BLaER1 treated with 17β-estradiol and CSF1 and Interleukin-3, amounts not matched to agents 10 nM and 100 nM (cell line): ENCODE results near the gene SAPCD1.
"Not testable (repeated sequence)": the region's sequence is repeated elsewhere in the genome, so short reads cannot be mapped to it uniquely, and the experiment has no call there.

Source experiments
- H3K27ac ChIP-seq, 11 experiments: shearing (Covaris generic); formaldehyde crosslinking; 2 replicates each; pipeline ENCODE4 v1.8.1; 2022
- H3K27me3 ChIP-seq, 11 experiments: shearing (Covaris generic); formaldehyde crosslinking; 2 replicates each; pipeline ENCODE4 v1.8.1; 2022
- H3K36me3 ChIP-seq, 11 experiments: shearing (Covaris generic); formaldehyde crosslinking; 2 replicates each; pipeline ENCODE4 v1.8.1; 2022
- H3K4me1 ChIP-seq, 10 experiments: shearing (Covaris generic); formaldehyde crosslinking; 2 replicates each; pipeline ENCODE4 v1.8.1; 2022
- H3K4me2 ChIP-seq, 11 experiments: shearing (Covaris generic); formaldehyde crosslinking; 2 replicates each; pipeline ENCODE4 v1.8.1; 2022
- H3K4me3 ChIP-seq, 10 experiments: shearing (Covaris generic); formaldehyde crosslinking; 2 replicates each; pipeline ENCODE4 v1.8.1; 2022
- H3K9ac ChIP-seq, 11 experiments: shearing (Covaris generic); formaldehyde crosslinking; 2 replicates each; pipeline ENCODE4 v1.8.1; 2022
- H3K9me3 ChIP-seq, 11 experiments: shearing (Covaris generic); formaldehyde crosslinking; replicated peaks in 1 of 11; 2 replicates each; pipeline ENCODE4 v1.8.1; 2022
- H4K20me1 ChIP-seq, 11 experiments: shearing (Covaris generic); formaldehyde crosslinking; 2 replicates each; pipeline ENCODE4 v1.8.1; 2022
- Cebpa-rat ChIP-seq, 11 experiments: shearing (Covaris generic); IDR thresholded peaks; 2 replicates each; pipeline ENCODE4 v1.8.1; 2022

Gene SAPCD1

GRCh38 chr6:31792761-31793171 is 30.3 kb downstream of the SAPCD1 start:
- Histone ChIP-seq H3K36me3 (peaks cover 15 to 68% (median 56%) of the 10 kb centered on the region in 11 experiments; a peak in 21 of 22 replicates), H3K9me3 (no peaks in the 10 kb centered on the region), H3K9ac (peak overlapping the region in 10 of 11 experiments; percentile 32 to 99 (median 77); a peak in 17 of 22 replicates), H3K4me1 (peaks cover 53 to 75% (median 66%) of the 10 kb centered on the region in 10 experiments), H4K20me1 (peaks cover 0 to 24% (median 0%) of the 10 kb centered on the region in 11 experiments; a peak in 3 of 22 replicates), H3K27me3 (no peaks in the 10 kb centered on the region), H3K27ac (peak overlapping the region in 6 of 11 experiments; percentile 22 to 54 (median 39); a peak in 7 of 22 replicates), H3K4me3 (peak overlapping the region in 5 of 10 experiments; percentile 76 to 97 (median 87); a peak in 4 of 20 replicates), H3K4me2 (peak overlapping the region; percentile 27 to 99 (median 92); a peak in 20 of 22 replicates)
- no peak for TF ChIP-seq Cebpa-rat (IDR thresholded peaks at IDR 0.05)

GRCh38 chr6:31793927-31794245 is 31.4 kb downstream of the SAPCD1 start:
- Histone ChIP-seq H3K4me1 (peaks cover 64 to 85% (median 74%) of the 10 kb centered on the region in 10 experiments), H3K36me3 (peaks cover 15 to 65% (median 47%) of the 10 kb centered on the region in 11 experiments; a peak in 21 of 22 replicates), H3K27ac (peak overlapping the region in 9 of 11 experiments; percentile 99 to 100 (median 99); a peak in 15 of 22 replicates), H3K4me2 (peak overlapping the region; percentile 81 to 99 (median 94)), H3K4me3 (peak overlapping the region; percentile 68 to 97 (median 82); a peak in 19 of 20 replicates), H4K20me1 (peaks cover 0 to 24% (median 0%) of the 10 kb centered on the region in 11 experiments; a peak in 3 of 22 replicates), H3K9ac (peak overlapping the region; percentile 93 to 100 (median 98); a peak in 21 of 22 replicates)
- H3K9me3 ChIP-seq, H3K27me3 ChIP-seq: not testable (repeated sequence)

- peaks cover 15 to 65% (median 47%) of the 10 kb centered on the region in 11 experiments; a peak in 21 of 22 replicates for H3K36me3 ChIP-seq
- H3K27ac ChIP-seq = peak overlapping the region; percentile 99 to 100 (median 99)
- peak overlapping the region; percentile 93 to 100 (median 98) for H3K9ac ChIP-seq
- no peaks in the 10 kb centered on the region for H3K27me3 ChIP-seq
- no peak for TF ChIP-seq Cebpa-rat (IDR thresholded peaks at IDR 0.05)
- H3K9me3 ChIP-seq = no peaks in the 10 kb centered on the region
- H3K4me3 ChIP-seq = peak overlapping the region; percentile 68 to 97 (median 82)
- peaks cover 0 to 22% (median 0%) of the 10 kb centered on the region in 11 experiments; a peak in 3 of 22 replicates for H4K20me1 ChIP-seq
- H3K4me2 ChIP-seq = peak overlapping the region; percentile 81 to 99 (median 94)
- H3K4me1 ChIP-seq = peaks cover 64 to 83% (median 75%) of the 10 kb centered on the region in 10 experiments
These were observed 31.9 kb downstream of the SAPCD1 start for GRCh38 chr6:31794294-31794865.

GRCh38 chr6:31794866-31795615 is 32.6 kb downstream of the SAPCD1 start:
- Histone ChIP-seq H3K27ac (peak overlapping the region; percentile 99 to 100 (median 99)), H3K4me1 (peaks cover 58 to 83% (median 75%) of the 10 kb centered on the region in 10 experiments), H3K9ac (peak overlapping the region; percentile 93 to 100 (median 98)), H3K27me3 (no peaks in the 10 kb centered on the region), H3K4me3 (peak overlapping the region; percentile 68 to 97 (median 82)), H3K9me3 (no peaks in the 10 kb centered on the region), H3K4me2 (peak overlapping the region; percentile 81 to 99 (median 94)), H3K36me3 (peaks cover 15 to 65% (median 46%) of the 10 kb centered on the region in 11 experiments; a peak in 21 of 22 replicates), H4K20me1 (peaks cover 0 to 18% (median 0%) of the 10 kb centered on the region in 11 experiments; a peak in 3 of 22 replicates)
- TF ChIP-seq Cebpa-rat (IDR thresholded peaks at IDR 0.05) = no peak

GRCh38 chr6:31795616-31796298 is 33.3 kb downstream of the SAPCD1 start, which contains the start of gene VARS1:
Gene VARS1, minus strand, starts transcription at chr6:31795752. Its CDS starts 535 bp downstream, at chr6:31795217.
- Histone ChIP-seq H3K4me2 (peak within 1 kb of the TSS; percentile 81 to 99 (median 94)), H3K4me1 (peaks cover 51 to 78% (median 72%) of the 10 kb centered on the region in 10 experiments), H3K9ac (peak within 1 kb of the TSS; percentile 93 to 100 (median 98)), H3K36me3 (peaks cover 15 to 65% (median 44%) of the 10 kb centered on the region in 11 experiments; a peak in 21 of 22 replicates), H4K20me1 (peaks cover 0 to 18% (median 0%) of the 10 kb centered on the region in 11 experiments; a peak in 3 of 22 replicates), H3K27ac (peak within 1 kb of the TSS; percentile 99 to 100 (median 99)), H3K4me3 (peak within 1 kb of the TSS; percentile 68 to 97 (median 82)), H3K27me3 (no peaks in the 10 kb centered on the region), H3K9me3 (no peaks in the 10 kb centered on the region)
- TF ChIP-seq Cebpa-rat (IDR thresholded peaks at IDR 0.05) = no peak

- Histone ChIP-seq H3K9ac (peak overlapping the region in 8 of 11 experiments; percentile 47 to 99 (median 62); a peak in 11 of 22 replicates), H4K20me1 (peaks cover 0 to 12% (median 0%) of the 10 kb centered on the region in 11 experiments; a peak in 2 of 22 replicates), H3K9me3 (no peaks in the 10 kb centered on the region), H3K27ac (peak overlapping the region in 8 of 11 experiments; percentile 99 to 100 (median 99); a peak in 15 of 22 replicates), H3K4me1 (peaks cover 41 to 67% (median 61%) of the 10 kb centered on the region in 10 experiments), H3K4me3 (no peak overlapping the region), H3K4me2 (peak overlapping the region in 10 of 11 experiments; percentile 66 to 99 (median 92); a peak in 18 of 22 replicates), H3K36me3 (peaks cover 18 to 65% (median 44%) of the 10 kb centered on the region in 11 experiments), H3K27me3 (no peaks in the 10 kb centered on the region)
- no peak for TF ChIP-seq Cebpa-rat (IDR thresholded peaks at IDR 0.05)
These were observed 34.5 kb downstream of the SAPCD1 start for GRCh38 chr6:31796993-31797385.

- peak overlapping the region in 8 of 11 experiments; percentile 99 to 100 (median 99); a peak in 16 of 22 replicates for H3K27ac ChIP-seq
- peaks cover 37 to 61% (median 55%) of the 10 kb centered on the region in 10 experiments for H3K4me1 ChIP-seq
- H3K4me3 ChIP-seq = peak overlapping the region in 4 of 10 experiments; percentile 6 to 39 (median 24); a peak in 5 of 20 replicates
- H3K9ac ChIP-seq = peak overlapping the region in 9 of 11 experiments; percentile 1 to 99 (median 60); a peak in 18 of 22 replicates
- H3K4me2 ChIP-seq = peak overlapping the region; percentile 49 to 96 (median 90)
- H3K27me3 ChIP-seq = no peaks in the 10 kb centered on the region
- H4K20me1 ChIP-seq = peaks cover 0 to 8% (median 0%) of the 10 kb centered on the region in 11 experiments; a peak in 2 of 22 replicates
- peaks cover 18 to 65% (median 44%) of the 10 kb centered on the region in 11 experiments for H3K36me3 ChIP-seq
- TF ChIP-seq Cebpa-rat (IDR thresholded peaks at IDR 0.05) = no peak
- H3K9me3 ChIP-seq = no peaks in the 10 kb centered on the region
These were observed 35.1 kb downstream of the SAPCD1 start for GRCh38 chr6:31797588-31797987.

- no peak for TF ChIP-seq Cebpa-rat (IDR thresholded peaks at IDR 0.05)
- Histone ChIP-seq H3K4me1 (peaks cover 24 to 59% (median 51%) of the 10 kb centered on the region in 10 experiments), H3K9me3 (no peaks in the 10 kb centered on the region), H4K20me1 (no peaks in the 10 kb centered on the region), H3K27ac (peak overlapping the region in 3 of 11 experiments; percentile 9 to 99 (median 17); a peak in 4 of 22 replicates), H3K4me3 (no peak overlapping the region), H3K36me3 (peaks cover 22 to 80% (median 62%) of the 10 kb centered on the region in 11 experiments), H3K4me2 (peak overlapping the region in 3 of 11 experiments; percentile 81 to 92 (median 91); a peak in 3 of 22 replicates), H3K27me3 (no peaks in the 10 kb centered on the region), H3K9ac (0 out of 22 replicates have a peak overlapping the region, but pooled peaks of 1 of the 11 experiments have one; percentile 7)
These were observed 37.3 kb downstream of the SAPCD1 start for GRCh38 chr6:31799781-31800180.

GRCh38 chr6:31801031-31801927 is 38.8 kb downstream of the SAPCD1 start:
- H3K9ac ChIP-seq, H3K9me3 ChIP-seq, H4K20me1 ChIP-seq, H3K27ac ChIP-seq, H3K4me2 ChIP-seq, H3K4me3 ChIP-seq, H3K27me3 ChIP-seq: not testable (repeated sequence)
- H3K36me3 ChIP-seq = peaks cover 22 to 87% (median 66%) of the 10 kb centered on the region in 11 experiments
- peaks cover 36 to 69% (median 62%) of the 10 kb centered on the region in 10 experiments for H3K4me1 ChIP-seq
